H1 (cell line): ENCODE data around the gene CRACDL.

Experiments used
- ASH2L ChIP-seq: fragments of 200-600, 300-600 bp; sonication (generic); IDR thresholded peaks from one replicate; pipeline ENCODE4 v1.7.1; 2017; ENCODE audit warnings: low read length
- BRCA1 ChIP-seq: IDR thresholded peaks from 2 replicates; pipeline ENCODE4 v1.6.1; 2012; ENCODE audit warnings: low read depth, low read length, improper control_type of control experiment
- CEBPB ChIP-seq: IDR thresholded peaks from 2 replicates; pipeline ENCODE4 v1.6.1; 2012; ENCODE audit warnings: low read depth, low read length
- SIX5 ChIP-seq: IDR thresholded peaks from 2 replicates; pipeline ENCODE4 v1.6.1; 2011; ENCODE audit warnings: mild to moderate bottlenecking, low read depth, low read length
- TF ChIP-seq, protein P1 (sequence below), 3 experiments: IDR thresholded peaks; 1 replicate in 2 of 3; 2 replicates in 1 of 3; pipeline versions ENCODE4 v1.5.1 to v1.6.1; 2011; ENCODE audit warnings: low read length in 3 of 3, mild to moderate bottlenecking in 3 of 3, inconsistent platforms in 2 of 3, low read depth in 1 of 3, moderate library complexity in 1 of 3; ENCODE audit not compliant: insufficient read depth in 1 of 3; ENCODE audit errors: control extremely low read depth in 1 of 3

- TF ChIP-seq, protein P1, sequence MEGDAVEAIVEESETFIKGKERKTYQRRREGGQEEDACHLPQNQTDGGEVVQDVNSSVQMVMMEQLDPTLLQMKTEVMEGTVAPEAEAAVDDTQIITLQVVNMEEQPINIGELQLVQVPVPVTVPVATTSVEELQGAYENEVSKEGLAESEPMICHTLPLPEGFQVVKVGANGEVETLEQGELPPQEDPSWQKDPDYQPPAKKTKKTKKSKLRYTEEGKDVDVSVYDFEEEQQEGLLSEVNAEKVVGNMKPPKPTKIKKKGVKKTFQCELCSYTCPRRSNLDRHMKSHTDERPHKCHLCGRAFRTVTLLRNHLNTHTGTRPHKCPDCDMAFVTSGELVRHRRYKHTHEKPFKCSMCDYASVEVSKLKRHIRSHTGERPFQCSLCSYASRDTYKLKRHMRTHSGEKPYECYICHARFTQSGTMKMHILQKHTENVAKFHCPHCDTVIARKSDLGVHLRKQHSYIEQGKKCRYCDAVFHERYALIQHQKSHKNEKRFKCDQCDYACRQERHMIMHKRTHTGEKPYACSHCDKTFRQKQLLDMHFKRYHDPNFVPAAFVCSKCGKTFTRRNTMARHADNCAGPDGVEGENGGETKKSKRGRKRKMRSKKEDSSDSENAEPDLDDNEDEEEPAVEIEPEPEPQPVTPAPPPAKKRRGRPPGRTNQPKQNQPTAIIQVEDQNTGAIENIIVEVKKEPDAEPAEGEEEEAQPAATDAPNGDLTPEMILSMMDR (IDR thresholded peaks at IDR 0.05; ENCODE audit: control extremely low read depth in 1 of 3, insufficient read depth in 1 of 3, low read depth in 1 of 3, low read length in 3 of 3): peak; percentile 57 to 62 (median 57)
- no peak for TF ChIP-seq BRCA1
- peak; percentile 66 for TF ChIP-seq ASH2L
- no peak for TF ChIP-seq SIX5
- TF ChIP-seq CEBPB: no peak
Measured at GRCh38 chr2:98822301-98823164, 113.5 kb downstream of the CRACDL start.
